ENCODE results near the gene ECT2. TPM values are rescaled to one million over a fixed set of nuclear protein-coding genes. Genes with fewer than 3 reads are reported as not detected.

ECT2 gene
- polyA plus RNA-seq, 1 donor from 2014 or later, result 6.3 TPM

DNA sequence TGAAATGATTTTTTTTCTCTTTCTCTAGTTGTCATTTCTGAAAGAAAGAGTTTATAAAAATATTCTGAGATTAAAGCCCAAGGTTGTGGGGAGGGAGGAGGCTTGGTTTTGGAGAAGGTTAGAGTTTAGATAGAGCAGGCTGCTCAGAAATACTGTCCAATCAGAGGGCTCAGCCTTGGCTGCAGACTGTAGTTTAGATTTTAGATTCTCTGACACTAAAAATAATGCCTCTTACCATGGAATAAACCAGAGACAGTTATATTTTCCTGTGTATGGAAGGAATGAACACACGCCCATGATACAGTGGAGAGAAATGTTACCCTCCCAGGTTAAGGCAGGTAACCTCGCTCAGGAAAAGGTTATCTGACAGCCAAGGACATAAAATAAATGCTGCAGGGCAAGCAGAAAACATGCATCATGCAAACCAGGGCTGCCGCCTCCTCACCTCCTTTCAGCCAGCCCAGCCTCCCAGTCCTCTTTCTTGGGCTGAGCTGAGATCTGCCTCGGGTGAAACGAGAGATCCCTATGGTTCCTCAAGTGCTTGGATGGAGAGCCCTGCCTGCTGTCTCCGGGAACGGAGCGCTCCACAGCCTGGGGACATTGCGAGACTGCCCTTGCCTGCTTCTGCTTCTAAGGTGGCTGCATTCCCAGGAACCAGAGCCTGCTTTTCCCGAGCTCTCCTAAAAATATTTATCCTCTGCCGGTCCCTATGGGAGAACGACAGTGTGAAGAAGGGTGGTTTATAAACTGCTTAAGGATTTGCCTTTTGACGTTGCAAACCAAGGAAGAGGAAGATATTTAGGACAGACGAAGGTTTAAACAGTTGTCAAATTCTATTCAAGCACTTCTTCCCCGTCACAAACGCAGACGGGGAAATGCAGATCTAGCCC is 40.5 kb upstream of the ECT2 start:
- Histone ChIP-seq H2AFZ (ENCODE audit: low read depth, low read length) (peak overlapping the region; percentile 46), H3K4me2 (ENCODE audit: low read length) (peak overlapping the region; percentile 45), H3F3A (ENCODE audit: insufficient read depth, low read length, poor library complexity, severe bottlenecking) (no peaks in the 10 kb centered on the region), H3K9ac (ENCODE audit: low read length) (peak overlapping the region; percentile 47), H3K79me2 (replicated peaks; ENCODE audit: insufficient read depth, low read length) (no peaks in the 10 kb centered on the region), H4K20me1 (ENCODE audit: insufficient read depth) (no peaks in the 10 kb centered on the region), H3K9me3 (ENCODE audit: low read length) (no peaks in the 10 kb centered on the region), H3K27ac (ENCODE audit: low read length) (no peak overlapping the region), H3K4me3 (ENCODE audit: low read length) (peak overlapping the region; percentile 82), H3K36me3 (ENCODE audit: insufficient read depth, low read length) (no peaks in the 10 kb centered on the region), H3K27me3 (ENCODE audit: insufficient read depth, low read depth, low read length) (peaks cover 5% of the 10 kb centered on the region), H3K9me2 (ENCODE audit: insufficient read depth, low read length) (no peaks in the 10 kb centered on the region)
- TF ChIP-seq, protein P1, sequence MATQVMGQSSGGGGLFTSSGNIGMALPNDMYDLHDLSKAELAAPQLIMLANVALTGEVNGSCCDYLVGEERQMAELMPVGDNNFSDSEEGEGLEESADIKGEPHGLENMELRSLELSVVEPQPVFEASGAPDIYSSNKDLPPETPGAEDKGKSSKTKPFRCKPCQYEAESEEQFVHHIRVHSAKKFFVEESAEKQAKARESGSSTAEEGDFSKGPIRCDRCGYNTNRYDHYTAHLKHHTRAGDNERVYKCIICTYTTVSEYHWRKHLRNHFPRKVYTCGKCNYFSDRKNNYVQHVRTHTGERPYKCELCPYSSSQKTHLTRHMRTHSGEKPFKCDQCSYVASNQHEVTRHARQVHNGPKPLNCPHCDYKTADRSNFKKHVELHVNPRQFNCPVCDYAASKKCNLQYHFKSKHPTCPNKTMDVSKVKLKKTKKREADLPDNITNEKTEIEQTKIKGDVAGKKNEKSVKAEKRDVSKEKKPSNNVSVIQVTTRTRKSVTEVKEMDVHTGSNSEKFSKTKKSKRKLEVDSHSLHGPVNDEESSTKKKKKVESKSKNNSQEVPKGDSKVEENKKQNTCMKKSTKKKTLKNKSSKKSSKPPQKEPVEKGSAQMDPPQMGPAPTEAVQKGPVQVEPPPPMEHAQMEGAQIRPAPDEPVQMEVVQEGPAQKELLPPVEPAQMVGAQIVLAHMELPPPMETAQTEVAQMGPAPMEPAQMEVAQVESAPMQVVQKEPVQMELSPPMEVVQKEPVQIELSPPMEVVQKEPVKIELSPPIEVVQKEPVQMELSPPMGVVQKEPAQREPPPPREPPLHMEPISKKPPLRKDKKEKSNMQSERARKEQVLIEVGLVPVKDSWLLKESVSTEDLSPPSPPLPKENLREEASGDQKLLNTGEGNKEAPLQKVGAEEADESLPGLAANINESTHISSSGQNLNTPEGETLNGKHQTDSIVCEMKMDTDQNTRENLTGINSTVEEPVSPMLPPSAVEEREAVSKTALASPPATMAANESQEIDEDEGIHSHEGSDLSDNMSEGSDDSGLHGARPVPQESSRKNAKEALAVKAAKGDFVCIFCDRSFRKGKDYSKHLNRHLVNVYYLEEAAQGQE (IDR thresholded peaks at IDR 0.05; ENCODE audit: borderline replicate concordance), result no peak
- TF ChIP-seq EP300 (conservative IDR thresholded peaks at IDR 0.05; ENCODE audit: poor library complexity, severe bottlenecking) (no peak), EZH2 (IDR thresholded peaks at IDR 0.05; ENCODE audit: borderline replicate concordance, insufficient read depth, low read length, poor library complexity, severe bottlenecking) (no peak), RAD21 (conservative IDR thresholded peaks at IDR 0.05) (no peak), POLR2AphosphoS5 (IDR thresholded peaks at IDR 0.05) (peak; percentile 16), TAF1 (IDR thresholded peaks at IDR 0.05; ENCODE audit: low read depth) (no peak)
- TF ChIP-seq, protein P2, sequence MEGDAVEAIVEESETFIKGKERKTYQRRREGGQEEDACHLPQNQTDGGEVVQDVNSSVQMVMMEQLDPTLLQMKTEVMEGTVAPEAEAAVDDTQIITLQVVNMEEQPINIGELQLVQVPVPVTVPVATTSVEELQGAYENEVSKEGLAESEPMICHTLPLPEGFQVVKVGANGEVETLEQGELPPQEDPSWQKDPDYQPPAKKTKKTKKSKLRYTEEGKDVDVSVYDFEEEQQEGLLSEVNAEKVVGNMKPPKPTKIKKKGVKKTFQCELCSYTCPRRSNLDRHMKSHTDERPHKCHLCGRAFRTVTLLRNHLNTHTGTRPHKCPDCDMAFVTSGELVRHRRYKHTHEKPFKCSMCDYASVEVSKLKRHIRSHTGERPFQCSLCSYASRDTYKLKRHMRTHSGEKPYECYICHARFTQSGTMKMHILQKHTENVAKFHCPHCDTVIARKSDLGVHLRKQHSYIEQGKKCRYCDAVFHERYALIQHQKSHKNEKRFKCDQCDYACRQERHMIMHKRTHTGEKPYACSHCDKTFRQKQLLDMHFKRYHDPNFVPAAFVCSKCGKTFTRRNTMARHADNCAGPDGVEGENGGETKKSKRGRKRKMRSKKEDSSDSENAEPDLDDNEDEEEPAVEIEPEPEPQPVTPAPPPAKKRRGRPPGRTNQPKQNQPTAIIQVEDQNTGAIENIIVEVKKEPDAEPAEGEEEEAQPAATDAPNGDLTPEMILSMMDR (IDR thresholded peaks at IDR 0.05; ENCODE audit: poor library complexity, severe bottlenecking), result no peak

DNA sequence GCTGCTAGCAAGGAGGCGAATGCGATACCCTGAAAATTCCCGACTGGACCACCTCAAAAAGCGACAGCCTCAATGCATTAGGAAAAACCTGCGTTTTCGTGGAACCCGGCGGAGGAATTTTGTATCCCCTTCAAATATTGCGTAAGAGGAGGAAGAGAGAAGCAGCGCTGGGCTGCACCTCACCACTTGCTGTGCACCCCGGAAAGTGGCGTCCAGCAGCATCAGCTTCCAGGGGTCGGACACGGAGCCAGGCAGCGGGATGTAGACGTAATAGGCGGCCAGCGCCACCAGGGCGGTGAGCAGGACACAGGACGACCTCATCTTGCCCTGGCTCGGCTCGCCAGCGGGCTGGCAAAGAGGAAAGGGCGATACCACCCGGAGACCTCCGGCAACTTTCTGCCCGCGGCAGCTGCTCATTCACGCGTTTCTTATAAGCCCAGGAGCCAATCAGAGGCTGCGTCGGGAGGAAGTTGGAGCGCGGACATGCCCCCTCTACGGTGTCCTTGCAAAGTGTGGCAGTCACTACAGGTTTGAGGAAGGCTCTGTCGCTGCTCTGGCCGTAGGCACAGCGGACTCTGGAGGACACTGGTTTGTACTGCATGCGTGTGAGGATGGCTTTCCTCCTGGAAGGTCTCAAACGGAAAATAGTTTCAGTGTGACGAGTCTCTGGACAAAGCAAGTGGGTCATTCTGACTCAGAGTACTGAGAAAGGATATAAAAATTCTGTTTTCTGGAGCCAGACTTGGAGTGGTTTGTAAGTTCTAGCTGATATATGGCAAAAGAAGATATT is 39.7 kb upstream of the ECT2 start, which contains the start of gene NCEH1:
Gene NCEH1 (minus strand): TSS at position 404 of the 790 bp plus-strand sequence. CDS start 83 bp downstream, at position 321.
- peak within 1 kb of the TSS; percentile 47 for H3K9ac ChIP-seq (ENCODE audit: low read length)
- H3K9me2 ChIP-seq (ENCODE audit: insufficient read depth, low read length), result no peaks in the 10 kb centered on the region
- peak within 1 kb of the TSS; percentile 82 for H3K4me3 ChIP-seq (ENCODE audit: low read length)
- no peak within 1 kb of the TSS for H3K27ac ChIP-seq (ENCODE audit: low read length)
- H3K36me3 ChIP-seq (ENCODE audit: insufficient read depth, low read length), result no peaks in the 10 kb centered on the region
- H3F3A ChIP-seq (ENCODE audit: insufficient read depth, low read length, poor library complexity, severe bottlenecking), result no peaks in the 10 kb centered on the region
- no peaks in the 10 kb centered on the region for H3K79me2 ChIP-seq (replicated peaks; ENCODE audit: insufficient read depth, low read length)
- no peaks in the 10 kb centered on the region for H3K9me3 ChIP-seq (ENCODE audit: low read length)
- TF ChIP-seq EP300 (conservative IDR thresholded peaks at IDR 0.05; ENCODE audit: poor library complexity, severe bottlenecking) (no peak), MXI1 (conservative IDR thresholded peaks at IDR 0.05; ENCODE audit: poor library complexity, severe bottlenecking) (peak; percentile 64), TAF1 (IDR thresholded peaks at IDR 0.05; ENCODE audit: low read depth) (no peak), SMC3 (conservative IDR thresholded peaks at IDR 0.05; ENCODE audit: poor library complexity) (peak; percentile 58), RAD21 (conservative IDR thresholded peaks at IDR 0.05) (peak; percentile 68)
- TF ChIP-seq, protein P2 (IDR thresholded peaks at IDR 0.05; ENCODE audit: poor library complexity, severe bottlenecking), result peak; percentile 79
- peaks cover 5% of the 10 kb centered on the region for H3K27me3 ChIP-seq (ENCODE audit: insufficient read depth, low read depth, low read length)
- H3K4me2 ChIP-seq (ENCODE audit: low read length), result peak within 1 kb of the TSS; percentile 45
- no peaks in the 10 kb centered on the region for H4K20me1 ChIP-seq (ENCODE audit: insufficient read depth)
- H2AFZ ChIP-seq (ENCODE audit: low read depth, low read length), result peak within 1 kb of the TSS; percentile 46
